SK-N-DZ (cell line): ENCODE results near the gene CHRM5.

Source experiments
- DNase-seq: peaks from one replicate; pipeline ENCODE4 v3.0.0-alpha.2; 2015; ENCODE audit warnings: low spot score

The CHRM5 gene

DNA sequence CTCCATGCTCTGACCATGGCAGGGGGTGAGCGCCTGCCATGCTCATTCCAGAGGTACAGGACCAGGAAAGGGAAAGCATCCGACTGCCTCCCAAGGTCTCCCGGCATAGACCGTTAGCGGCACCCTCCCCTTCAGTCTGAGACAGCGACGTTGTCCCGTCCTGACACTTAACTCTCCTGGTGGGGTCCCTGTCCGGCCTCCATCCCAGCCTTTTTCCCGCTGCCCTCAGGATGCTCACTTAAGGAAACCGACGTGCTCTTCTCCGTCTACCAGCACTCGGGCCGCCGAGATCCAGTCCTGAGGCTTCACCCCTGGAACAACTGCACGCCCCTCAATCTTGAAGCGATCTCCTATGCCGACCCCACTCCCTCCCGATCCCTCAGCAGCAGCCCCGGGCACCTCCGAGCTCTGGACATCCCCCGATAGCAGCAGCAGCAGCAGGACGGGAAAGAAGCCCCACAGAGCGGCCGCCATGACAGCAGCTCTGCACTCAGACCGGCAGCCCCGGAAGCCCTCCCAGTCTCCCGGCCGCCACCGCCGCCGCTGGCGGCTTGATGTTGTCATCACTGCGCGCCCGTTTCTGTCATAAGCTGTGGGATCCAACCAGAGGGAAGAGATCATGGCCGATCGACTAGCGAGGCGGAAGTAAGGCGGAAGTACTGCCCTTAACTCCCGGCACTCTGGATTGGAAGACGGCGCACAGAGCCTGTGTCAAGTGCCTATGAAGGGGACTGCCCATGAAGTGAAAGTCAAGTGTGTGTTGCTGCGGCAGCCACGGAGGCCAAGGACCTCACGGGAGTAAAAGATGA is 133.3 kb downstream of the CHRM5 start, which contains the start of the genes EMC7 and PGBD4:
TSS of gene EMC7 (minus strand) at position 497 of the 809 bp plus-strand sequence. CDS start at position 474, 23 bp downstream.
TSS of gene PGBD4 (plus strand) at position 718 of the 809 bp plus-strand sequence. CDS start 449 bp downstream, outside the sequence.
- peak; percentile 99 for DNase-seq

DNA sequence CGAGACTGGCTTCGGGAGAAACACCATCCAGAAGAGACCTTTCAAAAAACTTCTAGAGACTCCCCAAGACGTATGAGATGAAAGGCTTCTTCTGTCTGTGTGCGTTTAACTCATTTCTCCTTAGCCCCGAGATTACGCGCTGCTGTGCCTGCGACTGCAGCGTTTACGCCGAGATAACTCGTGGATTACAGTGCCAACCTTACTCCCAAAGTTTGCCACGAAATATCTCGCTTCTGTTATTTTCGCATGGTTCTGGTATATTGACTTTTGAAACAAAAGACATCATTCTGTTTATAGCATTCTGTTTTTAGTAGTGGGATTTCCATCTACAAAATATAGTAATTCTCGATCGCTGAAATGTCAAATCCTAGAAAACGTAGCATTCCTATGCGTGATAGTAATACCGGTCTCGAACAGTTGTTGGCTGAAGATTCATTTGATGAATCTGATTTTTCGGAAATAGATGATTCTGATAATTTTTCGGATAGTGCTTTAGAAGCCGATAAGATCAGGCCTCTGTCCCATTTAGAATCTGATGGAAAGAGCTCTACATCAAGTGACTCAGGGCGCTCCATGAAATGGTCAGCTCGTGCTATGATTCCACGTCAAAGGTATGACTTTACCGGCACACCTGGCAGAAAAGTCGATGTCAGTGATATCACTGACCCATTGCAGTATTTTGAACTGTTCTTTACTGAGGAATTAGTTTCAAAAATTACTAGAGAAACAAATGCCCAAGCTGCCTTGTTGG is 134.1 kb downstream of the CHRM5 start:
- no peak for DNase-seq

DNA sequence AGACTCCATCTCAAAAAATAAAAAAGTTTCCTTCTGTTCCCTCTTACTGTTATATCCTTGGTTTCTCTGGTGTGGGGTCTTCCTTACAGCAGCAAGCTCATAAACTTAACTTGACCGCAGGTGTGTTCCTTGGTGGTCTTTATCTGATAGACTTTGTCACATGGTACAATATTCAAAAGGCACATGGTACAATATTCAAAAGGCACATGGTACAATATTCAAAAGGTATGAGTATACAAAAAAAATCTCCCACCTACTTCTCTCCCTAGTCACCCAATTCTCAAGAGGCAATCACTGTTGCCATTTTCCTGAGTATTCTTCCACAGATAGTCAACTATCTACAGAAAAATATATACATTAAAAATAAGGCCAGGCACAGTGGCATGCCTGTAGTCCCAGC is 138.1 kb downstream of the CHRM5 start:
- no peak for DNase-seq

DNA sequence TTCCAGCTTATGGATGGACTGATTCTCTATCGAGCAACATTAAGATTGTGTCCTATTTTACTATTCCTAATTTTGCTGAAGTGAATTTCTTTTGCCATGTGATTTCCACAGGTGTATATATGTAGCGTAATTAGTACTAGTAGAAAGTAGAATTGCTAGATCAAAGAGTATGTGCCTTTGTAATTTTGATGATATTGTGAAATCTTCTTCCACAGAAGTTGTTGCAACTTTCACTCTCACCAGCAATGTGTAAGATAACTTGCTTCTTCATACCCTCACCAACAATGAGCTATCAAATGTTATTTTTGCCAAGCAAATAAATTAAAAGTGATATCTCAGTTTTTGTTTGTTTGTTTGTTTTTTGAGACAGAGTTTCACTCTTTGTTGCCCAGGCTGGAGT is 139.0 kb downstream of the CHRM5 start:
- no peak for DNase-seq

DNA sequence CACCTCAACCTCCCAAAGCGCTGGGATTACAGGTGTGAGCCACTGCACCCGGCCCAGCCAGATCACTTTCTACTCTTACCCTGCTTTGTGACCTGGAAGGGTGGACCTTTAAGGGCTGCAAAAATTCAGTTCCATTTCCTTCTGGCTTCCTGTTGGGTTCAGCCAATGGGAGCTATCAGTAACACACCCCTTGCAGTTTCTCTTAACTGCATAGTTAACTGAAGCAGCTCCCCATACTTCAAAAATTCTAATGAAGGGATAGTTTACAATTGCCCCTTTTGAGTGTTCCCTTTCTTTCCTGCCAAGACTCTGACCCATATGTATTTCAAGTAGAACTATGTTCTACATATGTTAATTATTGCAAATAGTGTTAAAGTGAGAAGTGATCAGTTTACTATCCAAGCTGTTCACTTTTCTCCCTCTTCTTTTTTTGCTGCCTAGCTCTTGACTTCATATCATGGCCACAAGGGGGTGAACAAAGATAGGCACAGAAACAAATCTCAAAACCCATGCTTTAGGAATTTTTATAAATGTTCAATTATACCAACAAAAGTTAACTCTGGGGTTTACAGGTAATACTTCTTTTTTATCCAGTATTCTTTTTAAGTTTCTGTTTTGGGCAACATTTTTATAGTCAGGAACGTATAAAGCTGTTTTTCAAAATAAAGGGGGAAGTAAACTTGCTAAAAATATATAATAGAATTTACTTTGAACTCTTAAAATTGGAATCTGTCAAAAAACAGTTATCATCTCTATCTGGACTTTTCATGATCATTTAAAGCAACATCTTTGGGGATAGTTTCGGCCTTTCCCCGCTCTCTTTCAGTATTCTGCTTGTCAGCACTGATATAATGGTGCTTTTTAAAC is 141.7 kb downstream of the CHRM5 start:
- DNase-seq = peak; percentile 31

DNA sequence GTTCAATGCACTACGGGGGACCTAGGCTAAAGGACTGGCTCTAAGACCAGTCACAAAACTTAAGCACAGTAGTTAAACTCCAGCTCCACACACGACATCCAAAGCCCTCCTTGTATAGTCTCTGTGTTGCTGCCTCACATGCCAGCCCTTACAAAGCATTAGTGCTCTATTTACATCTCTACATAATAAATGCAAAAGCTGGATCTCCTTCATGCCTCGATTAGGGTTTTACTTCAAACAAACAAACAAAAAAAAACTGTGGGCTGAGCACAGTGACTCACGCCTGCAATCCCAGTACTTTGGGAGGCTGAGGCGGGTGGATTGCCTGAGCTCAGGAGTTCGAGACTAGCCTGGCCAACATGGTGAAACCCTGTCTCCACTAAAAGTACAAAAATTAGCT is 143.2 kb downstream of the CHRM5 start:
- DNase-seq = no peak

DNA sequence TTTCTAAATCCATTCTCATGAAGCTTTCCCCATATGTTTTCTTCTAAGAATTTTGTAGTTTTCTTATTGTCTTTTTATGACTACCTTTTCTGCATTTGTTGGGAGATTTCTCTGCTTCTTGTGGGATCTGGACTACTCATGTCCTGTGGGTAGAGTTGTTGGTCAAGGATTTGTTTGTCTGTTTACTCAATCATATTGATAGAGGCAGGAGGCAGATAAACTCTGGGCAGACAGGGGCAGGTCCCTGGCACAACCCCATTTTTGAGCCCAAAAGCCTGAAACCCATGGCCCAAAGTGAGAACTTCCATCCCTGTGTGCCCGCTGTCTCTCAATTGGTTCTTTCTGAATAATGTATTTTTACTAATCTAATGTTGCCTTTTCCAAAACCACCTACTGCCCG is 145.9 kb downstream of the CHRM5 start:
- no peak for DNase-seq

DNA sequence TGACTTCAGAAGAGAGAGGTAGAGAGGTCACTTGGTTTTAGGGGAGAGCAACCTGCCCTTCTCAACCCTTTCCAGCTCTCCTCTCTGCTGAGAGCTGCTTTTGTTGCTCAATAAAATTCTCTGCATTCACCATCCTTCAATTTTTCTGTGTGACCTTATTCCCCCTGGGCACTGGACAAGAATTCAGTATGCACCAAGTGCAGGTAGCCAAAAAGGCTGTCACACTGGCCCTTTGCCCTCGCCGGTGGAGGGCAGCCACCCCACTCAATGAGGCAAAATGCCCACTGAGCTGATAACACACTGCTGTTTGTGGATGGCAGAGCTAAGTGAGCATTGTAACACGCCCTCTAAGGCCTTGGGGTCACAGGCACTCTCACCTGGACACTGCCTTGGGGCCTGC is 146.4 kb downstream of the CHRM5 start:
- DNase-seq = no peak

DNA sequence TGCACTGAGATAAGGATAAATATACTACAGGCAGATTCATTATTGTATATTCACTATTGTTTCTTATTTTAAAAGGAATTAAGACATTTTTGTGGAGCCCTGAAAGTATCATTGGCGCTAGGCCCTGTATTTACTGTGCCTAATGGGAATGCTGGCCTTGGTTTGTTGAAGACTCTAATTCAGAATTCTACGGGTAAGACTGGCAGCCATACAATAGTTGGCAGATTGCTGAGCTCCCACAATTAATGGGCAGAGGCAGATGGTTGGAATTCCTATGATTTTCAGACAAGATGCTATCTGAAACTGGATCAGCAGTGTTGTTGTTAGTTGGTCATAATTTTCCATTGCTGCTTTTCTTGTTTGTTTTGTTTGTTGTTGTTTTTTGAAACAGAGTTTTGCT is 148.3 kb downstream of the CHRM5 start:
- DNase-seq = no peak
